Measurements from ENCODE around the gene FGF9.

The FGF9 gene

DNA sequence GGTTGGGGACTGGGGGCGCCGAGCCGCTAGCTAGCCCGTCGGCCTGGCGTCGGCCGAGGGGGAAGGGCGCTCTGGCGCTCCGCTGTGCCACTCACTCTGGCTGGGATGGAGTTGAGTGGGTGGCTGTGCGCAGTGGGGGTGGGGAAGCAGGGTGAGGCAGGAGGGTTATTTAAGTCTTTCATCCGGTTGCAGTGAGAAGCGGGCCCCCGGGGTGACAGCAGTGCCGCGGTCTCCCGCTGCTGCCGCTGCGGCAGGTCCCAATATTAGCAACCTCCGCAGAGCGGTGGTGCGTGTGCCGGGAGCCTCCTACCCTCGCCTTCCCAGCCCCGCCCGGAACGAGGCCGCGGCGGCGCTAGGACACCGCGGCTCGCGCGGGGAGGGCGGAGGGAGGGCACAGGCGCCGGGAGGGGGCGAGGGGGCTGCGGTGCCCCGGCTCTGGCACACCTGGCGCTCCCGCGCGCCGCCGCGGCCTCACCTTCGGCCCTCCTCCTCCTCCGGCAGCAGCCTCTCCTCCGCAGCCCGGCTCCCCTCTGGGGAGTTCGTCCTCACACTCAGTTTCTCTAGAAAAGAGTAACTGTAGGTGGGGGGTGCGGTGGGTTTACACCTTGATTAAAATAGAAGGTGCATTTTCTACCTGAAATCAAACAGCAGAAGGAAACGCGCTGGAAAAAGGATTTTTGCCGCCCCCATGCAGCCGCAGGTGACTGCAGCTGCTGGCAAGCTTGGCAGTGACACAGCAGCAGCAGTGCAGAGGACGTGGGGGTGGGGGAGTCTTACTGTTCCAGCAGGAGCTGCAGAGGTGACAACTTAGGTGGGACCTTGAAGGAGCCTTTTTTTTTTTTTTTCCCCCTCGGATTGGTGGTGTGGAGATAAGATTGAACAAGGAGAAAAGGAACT, 4.5 kb downstream of the FGF9 start:
- peak; percentile 62 to 93 for DNase-seq

DNA sequence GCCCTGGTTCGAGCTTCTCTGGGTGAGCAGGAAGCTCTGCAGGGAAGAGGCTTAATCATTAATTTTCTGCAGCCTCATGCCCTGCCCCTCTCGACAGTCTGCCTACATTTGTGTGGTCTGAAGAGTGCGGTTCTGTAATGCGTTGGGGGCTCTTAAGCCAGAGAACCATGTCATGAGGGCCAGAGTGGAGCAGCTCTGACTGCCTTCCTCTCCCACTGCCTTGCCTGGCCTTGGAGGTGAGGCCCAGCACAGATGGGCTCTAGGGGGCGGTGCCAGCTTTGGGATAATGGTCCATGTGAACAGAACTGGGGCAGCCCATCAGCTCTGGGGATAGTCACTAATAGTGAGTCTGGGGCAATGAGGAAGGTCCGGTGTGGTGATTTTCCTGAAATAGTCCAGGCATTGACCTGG, 5.7 kb downstream of the FGF9 start:
- DNase-seq: peak; percentile 71 to 86

DNA sequence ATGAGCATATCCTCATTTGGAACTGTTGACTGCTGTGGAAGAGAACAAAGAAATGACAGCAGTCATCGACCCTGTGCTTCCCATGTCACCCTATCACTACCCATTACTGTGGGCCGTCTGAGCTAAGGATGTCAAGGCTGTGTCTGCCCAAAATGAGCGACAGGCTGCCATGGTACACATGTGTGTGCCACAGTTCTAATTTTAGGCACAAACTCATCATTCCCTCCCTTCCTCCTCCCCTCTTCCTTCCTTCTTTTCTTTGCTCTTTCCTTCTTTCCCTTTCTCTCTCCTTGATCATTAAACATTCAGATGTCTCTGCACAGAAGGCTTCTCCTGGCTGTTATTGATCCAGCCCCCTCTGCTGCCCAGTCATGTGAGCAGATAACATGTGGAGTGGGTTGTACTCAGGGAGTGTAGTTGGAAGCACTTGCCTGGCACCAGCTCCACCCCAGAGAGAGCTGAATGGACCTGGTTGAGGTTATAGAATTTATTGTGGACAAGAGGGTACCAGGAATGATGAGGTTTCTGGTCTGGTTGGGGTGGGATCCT, 6.3 kb downstream of the FGF9 start:
- DNase-seq: no peak

- DNase-seq: no peak
Measured at GRCh38 chr13:21683034-21683733, 12.3 kb downstream of the FGF9 start.

DNA sequence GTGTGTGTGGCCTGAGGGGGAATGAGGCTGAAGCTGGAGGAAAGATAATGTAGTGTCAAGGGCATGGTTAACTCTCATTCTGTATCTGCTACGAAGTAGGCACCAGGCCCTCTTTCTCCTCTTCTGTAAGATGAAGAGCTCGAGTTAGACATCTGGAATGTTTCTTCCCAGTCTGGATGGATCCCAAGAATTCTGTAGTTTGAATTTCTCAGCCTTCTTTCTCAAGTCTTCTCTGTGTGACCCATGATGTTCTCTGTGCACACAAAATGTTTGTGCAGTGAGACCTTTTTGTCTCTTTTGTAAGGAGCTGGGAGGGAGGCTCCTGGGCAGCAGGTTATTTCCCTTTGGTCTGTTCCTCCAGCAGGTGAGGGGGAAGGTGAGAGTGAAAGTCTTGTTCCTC, 13.7 kb downstream of the FGF9 start:
- no peak for DNase-seq

GRCh38 chr13:21685485-21686064, 14.7 kb downstream of the FGF9 start:
- no peak for DNase-seq

GRCh38 chr13:21686751-21687391, 16.0 kb downstream of the FGF9 start:
- no peak for DNase-seq

DNA sequence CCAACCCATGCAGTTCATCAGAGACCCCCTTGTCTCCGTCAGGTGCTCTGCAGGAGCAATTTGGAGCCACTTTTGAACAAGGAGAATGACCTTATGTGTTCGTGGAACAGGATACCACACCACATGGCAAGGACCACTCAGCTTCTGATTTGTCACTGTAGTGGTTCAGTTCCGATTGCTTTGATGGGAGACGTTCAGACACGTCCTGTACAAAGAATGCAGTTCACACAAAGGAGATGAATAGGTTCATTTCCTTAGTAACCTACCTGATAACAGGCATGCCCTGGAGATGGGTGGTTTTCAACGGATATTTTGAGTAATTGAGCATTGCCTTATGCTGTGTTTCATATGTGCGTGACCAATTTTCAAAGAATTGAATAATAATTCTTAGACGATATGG, 17.2 kb downstream of the FGF9 start:
- DNase-seq: no peak

DNA sequence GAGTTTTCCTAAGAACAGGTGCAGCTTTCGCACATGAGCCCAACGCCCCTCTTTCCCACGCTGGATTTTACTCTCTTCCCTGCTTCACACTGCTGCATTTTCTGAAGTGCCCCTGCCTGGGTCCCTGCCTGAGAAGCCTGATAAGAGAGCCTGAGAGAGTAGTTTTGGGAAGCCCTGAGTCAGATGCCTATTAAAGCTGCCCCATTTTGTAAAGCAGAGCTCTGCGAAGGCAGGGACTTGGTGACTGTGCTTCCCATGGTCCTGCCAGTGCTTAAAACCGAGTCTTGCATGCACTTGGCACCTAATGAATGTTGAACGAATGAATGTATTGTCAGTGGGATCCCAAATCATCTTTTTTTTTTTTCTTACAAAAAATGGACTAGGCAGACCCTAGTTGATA, 18.2 kb downstream of the FGF9 start:
- no peak for DNase-seq

- no peak for DNase-seq
Measured at GRCh38 chr13:21690955-21691354, 20.1 kb downstream of the FGF9 start.

DNA sequence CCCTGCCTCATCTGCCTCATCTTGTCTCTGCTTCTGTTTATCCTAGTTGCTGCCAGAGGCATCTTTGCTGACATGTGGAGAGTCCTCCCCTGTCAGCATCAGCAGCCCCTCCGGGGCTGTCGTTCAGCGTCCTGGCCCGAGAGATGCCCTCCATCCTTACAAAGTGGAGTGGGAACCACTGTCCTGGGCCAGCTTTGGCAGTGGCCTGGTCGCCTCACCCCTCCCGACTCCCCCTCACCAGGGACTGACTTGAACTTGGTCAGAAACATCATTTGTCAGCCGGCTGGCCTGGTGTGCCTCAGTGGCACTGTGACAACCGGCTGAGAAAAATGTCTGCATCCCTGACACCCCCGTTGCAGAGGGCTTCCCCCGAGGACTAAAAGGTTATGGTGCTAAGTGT, 20.6 kb downstream of the FGF9 start:
- no peak for DNase-seq

- DNase-seq: no peak
Measured at GRCh38 chr13:21691928-21692327, 21.1 kb downstream of the FGF9 start.

DNA sequence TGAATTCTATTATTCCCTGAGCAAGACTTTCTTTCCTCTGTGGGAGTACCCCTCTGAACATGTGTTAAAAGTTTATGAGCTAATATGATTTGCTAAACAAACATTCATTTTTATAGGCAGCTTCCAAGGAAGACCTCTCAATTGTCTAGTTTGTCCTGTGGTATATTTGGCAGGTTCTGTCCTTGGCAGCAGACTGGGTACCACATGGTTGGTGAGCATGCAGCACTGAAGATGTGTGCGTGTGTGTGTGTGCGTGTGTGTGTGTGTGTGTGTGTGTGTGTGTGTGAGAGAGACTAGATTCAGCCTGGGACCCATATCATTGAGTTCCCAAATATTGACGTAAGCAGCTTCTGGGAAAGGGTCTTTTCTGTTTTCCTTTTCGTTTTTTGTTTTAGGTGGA, 24.0 kb downstream of the FGF9 start:
- DNase-seq: no peak

- no peak for DNase-seq
Measured at GRCh38 chr13:21695546-21695945, 24.7 kb downstream of the FGF9 start.

DNA sequence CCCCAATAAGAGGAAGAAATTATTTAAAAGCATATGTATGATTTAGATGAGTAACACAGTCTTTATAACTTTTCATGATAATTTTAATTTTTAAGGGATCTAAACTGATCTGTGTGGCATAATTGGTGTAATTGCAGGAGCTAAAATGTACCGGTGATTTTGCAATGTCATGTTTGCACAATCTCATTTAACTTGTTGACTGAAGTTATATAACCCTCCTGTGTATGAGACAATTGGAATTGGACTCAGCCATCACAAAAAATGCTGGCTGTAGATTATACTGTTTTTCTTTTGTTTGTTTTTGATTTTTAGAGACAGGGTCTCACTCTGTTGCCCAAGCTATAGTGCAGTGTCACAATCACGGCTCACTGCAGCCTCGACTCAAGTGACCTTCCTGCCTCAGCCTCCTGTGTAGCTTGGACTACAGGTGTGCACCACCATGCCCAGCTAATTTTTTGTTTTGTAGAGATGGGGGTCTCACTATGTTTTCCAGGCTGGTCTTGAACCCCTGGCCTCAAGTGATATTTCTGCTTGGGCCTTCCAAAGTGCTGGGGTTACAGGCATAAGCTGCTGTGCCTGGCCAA, 26.1 kb downstream of the FGF9 start:
- DNase-seq: no peak

GRCh38 chr13:21698817-21699679, 28.2 kb downstream of the FGF9 start:
- no peak for DNase-seq

GRCh38 chr13:21701460-21701859, 30.6 kb downstream of the FGF9 start:
- DNase-seq: no peak

DNA sequence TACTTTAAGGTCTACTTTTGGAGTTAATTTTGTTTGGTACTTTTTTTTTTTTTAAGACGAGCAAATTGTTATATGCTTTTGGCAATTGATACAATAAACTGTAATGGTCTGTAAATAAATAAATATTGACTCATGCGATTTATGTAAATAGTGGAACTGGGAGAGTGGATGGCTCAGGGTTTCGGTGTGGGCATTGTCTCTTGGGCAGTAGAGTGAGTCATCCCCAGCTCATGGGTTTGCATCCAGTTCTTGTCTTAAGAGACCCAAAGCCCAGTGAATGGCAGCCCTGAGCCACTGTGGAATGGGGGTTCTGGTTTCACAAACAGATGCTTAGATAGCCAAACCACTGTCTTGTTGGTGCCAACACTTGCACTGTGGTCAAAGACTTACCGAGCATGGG, 33.0 kb downstream of the FGF9 start:
- DNase-seq: no peak

GRCh38 chr13:21707586-21707985, 36.7 kb downstream of the FGF9 start:
- no peak for DNase-seq

- no peak for DNase-seq
Measured at GRCh38 chr13:21709697-21710096, 38.8 kb downstream of the FGF9 start.

DNA sequence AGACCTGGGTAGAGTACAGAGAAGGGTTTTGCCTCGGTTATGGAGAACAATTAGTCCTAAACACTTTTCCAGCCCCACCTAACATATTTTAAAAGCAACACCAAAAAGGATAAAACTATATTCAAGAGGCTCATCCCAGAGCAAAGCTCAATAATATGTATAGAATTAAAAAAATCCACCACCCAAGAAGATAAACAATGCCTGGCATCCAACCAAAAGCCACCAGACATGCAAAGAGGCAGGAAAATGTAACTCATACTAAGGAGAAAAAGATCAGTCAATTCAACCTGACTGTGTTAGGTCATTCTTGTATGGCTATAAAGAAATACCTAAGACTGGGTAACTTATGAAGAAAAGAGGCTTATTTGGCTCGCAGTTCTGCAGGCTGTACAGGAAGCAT, 39.3 kb downstream of the FGF9 start:
- no peak for DNase-seq

GRCh38 chr13:21717817-21718216, 46.9 kb downstream of the FGF9 start:
- DNase-seq: peak in 1 of 2 experiments; percentile 14

Measured in NCI-H526 (cell line).